GM10248 (cell line): Measurements from ENCODE around the gene DRD3.

Experiments
- CTCF ChIA-PET: fragments of 300-600 bp; sonication (Branson Sonifier 250); formaldehyde crosslinking; extraction: SDS; loops from one replicate; lab custom pipeline; 2021; ENCODE audit warnings: antibody characterized with exemption; lab: Yijun Ruan, JAX
- POLR2A ChIA-PET: fragments of 350-650 bp; sonication (Branson Sonifier 250); formaldehyde crosslinking; extraction: SDS; loops from one replicate; lab custom pipeline; 2020; ENCODE audit warnings: antibody characterized with exemption; lab: Yijun Ruan, JAX
- DNase-seq: peaks from one replicate; pipeline ENCODE4 v3.0.0; 2012; ENCODE audit errors: extremely low spot score
- TF ChIP-seq, protein P1 (sequence below): IDR thresholded peaks from 2 replicates; pipeline ENCODE4 v1.5.1; 2012; ENCODE audit warnings: mild to moderate bottlenecking, low read depth; ENCODE audit errors: extremely low read depth, missing control alignments, control extremely low read depth

Gene DRD3

DNA sequence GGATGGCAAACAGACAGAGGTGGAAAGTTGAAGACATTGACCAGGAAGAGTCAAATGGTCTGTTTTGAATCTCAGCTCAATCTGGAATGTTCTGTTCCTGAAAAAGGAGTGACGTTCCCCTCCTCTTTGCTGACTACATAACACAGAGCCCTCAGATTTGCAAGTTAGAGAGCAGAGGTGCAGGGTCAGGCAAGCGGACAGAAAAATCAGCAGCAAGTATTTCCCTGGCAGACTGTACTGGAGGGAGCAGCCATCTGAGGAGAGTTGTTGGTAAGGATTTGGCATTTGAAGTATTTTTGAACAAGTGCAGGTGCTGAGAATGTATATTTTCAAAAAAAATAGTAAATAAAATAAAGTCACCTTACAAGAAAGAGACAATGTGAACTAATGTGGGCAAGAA is 40.9 kb upstream of the DRD3 start:
- no peak for DNase-seq
- ChIA-PET CTCF (interaction anchor here (1.2 to 2.5 kb wide), 2 partner anchors 15 to 26 kb away, joined by 3 to 12 read pairs; no protein-coding TSS in a partner anchor), POLR2A (no interaction called here)
- TF ChIP-seq, protein P1, sequence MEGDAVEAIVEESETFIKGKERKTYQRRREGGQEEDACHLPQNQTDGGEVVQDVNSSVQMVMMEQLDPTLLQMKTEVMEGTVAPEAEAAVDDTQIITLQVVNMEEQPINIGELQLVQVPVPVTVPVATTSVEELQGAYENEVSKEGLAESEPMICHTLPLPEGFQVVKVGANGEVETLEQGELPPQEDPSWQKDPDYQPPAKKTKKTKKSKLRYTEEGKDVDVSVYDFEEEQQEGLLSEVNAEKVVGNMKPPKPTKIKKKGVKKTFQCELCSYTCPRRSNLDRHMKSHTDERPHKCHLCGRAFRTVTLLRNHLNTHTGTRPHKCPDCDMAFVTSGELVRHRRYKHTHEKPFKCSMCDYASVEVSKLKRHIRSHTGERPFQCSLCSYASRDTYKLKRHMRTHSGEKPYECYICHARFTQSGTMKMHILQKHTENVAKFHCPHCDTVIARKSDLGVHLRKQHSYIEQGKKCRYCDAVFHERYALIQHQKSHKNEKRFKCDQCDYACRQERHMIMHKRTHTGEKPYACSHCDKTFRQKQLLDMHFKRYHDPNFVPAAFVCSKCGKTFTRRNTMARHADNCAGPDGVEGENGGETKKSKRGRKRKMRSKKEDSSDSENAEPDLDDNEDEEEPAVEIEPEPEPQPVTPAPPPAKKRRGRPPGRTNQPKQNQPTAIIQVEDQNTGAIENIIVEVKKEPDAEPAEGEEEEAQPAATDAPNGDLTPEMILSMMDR: no peak

DNA sequence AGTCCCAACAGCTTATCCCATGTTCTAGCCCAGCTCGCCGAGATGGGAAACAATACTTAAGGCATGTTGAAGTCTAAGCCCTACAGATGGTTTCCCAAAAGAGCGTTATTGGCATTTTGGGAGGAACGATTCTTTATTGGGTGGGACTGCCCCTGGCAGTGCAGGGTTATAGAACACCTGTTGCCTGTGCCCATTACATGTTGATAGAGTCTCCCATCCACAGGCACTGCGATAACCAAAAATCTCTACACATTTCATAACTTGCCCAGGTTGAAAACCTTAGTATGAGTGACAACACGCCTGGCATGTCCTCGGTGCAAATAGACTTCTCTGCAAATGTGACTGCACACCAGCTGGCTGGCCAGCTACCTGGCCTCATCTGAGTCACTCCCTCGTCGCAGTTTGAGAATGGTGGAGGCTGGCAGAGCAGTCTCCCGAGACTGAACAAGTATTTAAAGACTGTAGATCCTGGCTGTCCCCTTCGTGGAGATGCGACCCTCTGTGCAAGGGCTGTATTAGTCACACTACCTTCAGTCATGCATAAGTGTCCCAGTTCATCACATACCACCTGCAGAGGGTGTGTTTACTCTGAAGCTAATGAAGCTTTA is 39.8 kb upstream of the DRD3 start:
- ChIA-PET CTCF (interaction anchor here (1.0 to 2.5 kb wide), 3 partner anchors 12 to 27 kb away, joined by 3 to 12 read pairs (median 3); no protein-coding TSS in a partner anchor), POLR2A (no interaction called here)
- TF ChIP-seq, protein P1: no peak
- DNase-seq: no peak

DNA sequence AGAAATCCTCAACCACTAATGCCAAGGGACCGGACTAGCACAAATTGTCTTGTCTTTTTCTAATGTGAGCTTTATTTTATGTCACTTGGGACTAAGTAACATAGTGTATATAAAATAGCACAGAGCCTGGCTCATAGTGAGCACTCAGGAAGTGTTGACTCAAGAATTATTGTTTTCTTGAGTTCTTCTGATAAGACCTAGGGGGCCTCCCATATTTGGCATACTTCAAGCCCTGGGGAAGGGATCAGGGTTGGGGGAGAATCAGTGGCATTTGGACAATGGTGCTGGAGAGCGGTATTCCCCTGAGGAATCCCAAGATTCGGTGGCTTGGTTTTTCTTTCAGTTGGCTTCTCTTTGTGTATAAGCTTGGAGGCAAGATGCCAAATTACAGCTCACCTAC is 39.2 kb upstream of the DRD3 start:
- CTCF ChIA-PET: interaction anchor here (1.0 to 2.5 kb wide), 3 partner anchors 10 to 13 kb away, joined by 3 to 12 read pairs (median 4); no protein-coding TSS in a partner anchor
- TF ChIP-seq, protein P1: no peak
- DNase-seq: no peak
- POLR2A ChIA-PET: no interaction called here

DNA sequence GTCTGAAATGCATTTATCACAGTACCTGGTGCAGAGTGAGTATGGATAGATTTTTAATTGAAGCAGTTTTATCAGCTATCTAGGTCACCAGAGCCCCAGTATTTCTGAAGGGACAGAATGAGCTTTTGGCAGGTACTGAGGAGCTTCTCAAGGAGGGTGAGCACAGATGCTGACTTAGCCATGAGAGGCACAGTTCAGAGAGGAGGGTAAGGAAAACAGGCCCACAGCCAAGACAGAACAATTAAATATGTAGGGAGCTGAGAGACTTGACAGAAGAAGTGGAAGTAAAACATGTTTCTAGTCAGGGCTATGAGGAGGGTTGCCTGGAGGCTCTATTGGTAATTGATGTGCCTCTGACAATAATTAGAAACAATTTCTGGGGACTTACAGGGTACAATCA is 38.4 kb upstream of the DRD3 start:
- POLR2A ChIA-PET: no interaction called here

DNA sequence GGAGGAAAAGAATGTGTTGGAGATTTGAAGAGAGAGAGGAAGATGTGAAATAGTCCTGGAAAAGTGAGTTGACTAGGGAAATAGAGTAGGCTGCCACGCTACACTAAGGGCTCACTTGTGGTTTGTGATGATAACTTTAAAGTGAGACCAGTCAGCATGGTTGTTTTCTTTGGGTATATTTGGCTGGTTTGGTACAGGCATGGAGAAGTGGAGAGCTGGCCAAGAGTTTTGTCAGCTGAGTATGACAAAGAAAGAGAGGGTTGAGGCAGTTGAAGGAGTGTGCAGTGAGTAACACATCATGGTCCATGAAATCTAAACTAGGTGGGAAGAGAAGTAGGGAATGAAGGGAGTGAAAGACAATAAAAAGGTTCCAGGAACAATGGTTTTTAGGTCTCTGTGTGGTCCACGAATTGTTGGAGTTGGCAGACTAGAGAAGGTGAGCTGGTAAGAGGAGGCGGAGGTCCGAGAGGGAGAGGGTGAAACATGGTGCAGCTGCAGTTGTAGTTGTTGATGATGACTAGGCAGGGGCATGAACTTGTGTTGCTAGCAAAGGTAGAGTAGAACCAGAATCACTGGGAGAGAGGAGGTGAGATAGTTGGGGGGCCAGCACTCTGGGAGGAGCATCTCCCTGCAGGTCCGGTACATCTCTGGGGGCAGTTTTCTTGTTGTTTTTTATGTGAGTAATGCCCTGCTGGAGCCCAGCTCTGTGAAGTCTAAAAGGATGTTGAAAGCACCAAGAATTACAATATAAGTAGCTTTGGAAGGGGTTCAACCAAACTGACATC is 37.5 kb upstream of the DRD3 start:
- ChIA-PET CTCF (interaction anchor here (0.8 to 1.5 kb wide), 2 partner anchors 11 to 75 kb away, joined by 3 to 4 read pairs; no protein-coding TSS in a partner anchor), POLR2A (no interaction called here)
- DNase-seq: no peak
- TF ChIP-seq, protein P1: no peak

More for the DNA sequence above, 38.4 kb upstream of the DRD3 start:
- CTCF ChIA-PET: interaction anchor here (1.5 to 2.5 kb wide), 2 partner anchors 10 to 12 kb away, joined by 4 to 12 read pairs; no protein-coding TSS in a partner anchor
- no peak for DNase-seq
- TF ChIP-seq, protein P1: no peak

DNA sequence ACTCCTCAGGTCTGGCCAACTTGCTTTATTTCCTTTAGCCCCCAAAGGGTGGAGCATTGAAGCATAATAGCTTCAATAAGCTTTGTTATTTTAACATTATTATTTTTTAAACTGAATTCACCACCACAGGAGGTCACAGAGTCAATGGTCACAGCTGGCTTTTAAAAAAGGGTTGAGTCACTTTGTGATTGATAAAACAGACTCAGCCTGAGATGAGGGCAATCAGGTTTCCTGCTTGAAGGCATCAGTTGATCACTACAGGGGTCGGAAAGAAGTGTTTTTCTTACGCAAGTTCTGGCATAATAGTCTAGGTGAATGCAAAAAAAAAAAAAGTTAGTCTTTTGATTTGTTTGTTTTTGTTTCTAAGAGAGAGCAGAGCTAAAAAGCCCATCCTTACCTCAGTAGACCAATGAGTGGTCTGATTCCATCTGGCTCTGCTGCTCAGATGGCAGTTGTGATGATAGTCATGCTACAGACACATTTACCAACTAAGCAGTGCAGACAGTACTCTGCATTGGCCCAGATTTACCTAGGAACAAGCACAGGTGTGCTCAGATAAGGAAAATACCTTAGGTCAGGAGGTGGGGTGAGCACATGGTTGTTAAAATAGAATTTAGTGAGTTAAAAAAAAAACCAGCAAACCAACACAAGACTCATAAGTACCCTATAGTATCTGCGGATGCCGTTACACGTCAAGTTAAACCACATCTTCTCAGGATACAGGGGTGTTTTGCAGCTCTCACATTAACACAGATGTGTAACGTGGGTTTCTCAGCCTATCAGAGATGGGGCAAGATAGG is 35.9 kb upstream of the DRD3 start:
- TF ChIP-seq, protein P1: no peak
- CTCF ChIA-PET: interaction anchor here (1.0 to 1.5 kb wide), 5 partner anchors 10 to 206 kb away, joined by 3 to 9 read pairs (median 5); no protein-coding TSS in a partner anchor
- POLR2A ChIA-PET: no interaction called here
- DNase-seq: no peak
